Stimulated activated effector memory CD8-positive, alpha-beta T cell treated with anti-CD3 and anti-CD28 coated beads, Interleukin-12 subunit alpha, Interleukin-12 subunit beta, amount 100 ng/mL, for 72 hours (primary cell): Measurements from ENCODE around the gene DSG4.
A peak's percentile ranks its signal among the peaks of the same experiment; 100 is the strongest.

Source experiments
- ATAC-seq: fragments of 150-1000 bp; cut with Tn5 transposase; 2 replicates; pipeline ENCODE4 v1.10.0; 2021
- DNase-seq, 2 donors: peaks; one replicate each; pipeline ENCODE4 v3.0.0; 2021 to 2022; ENCODE audit warnings: low spot score in 2 of 2
- H3K27ac Mint-ChIP-seq: one replicate; pipeline ENCODE4 v1.8.0; 2022; ENCODE audit warnings: mild to moderate bottlenecking, mixed read lengths
- H3K36me3 Mint-ChIP-seq: one replicate; pipeline ENCODE4 v1.8.0; 2022; ENCODE audit warnings: mild to moderate bottlenecking, mixed read lengths
- H3K4me1 Mint-ChIP-seq: one replicate; pipeline ENCODE4 v1.8.0; 2022; ENCODE audit warnings: mixed read lengths
- H3K4me3 Mint-ChIP-seq: one replicate; pipeline ENCODE4 v1.8.0; 2022; ENCODE audit warnings: mild to moderate bottlenecking, mixed read lengths
- H3K9me3 Mint-ChIP-seq: one replicate; pipeline ENCODE4 v1.8.0; 2022; ENCODE audit warnings: mixed read lengths

Gene DSG4

GRCh38 chr18:31428211-31428610 lies 51.6 kb downstream of the DSG4 start:
- ATAC-seq: no peak
- no peak overlapping the region for H3K4me3 Mint-ChIP-seq
- no peaks in the 10 kb centered on the region for H3K36me3 Mint-ChIP-seq
- H3K27ac Mint-ChIP-seq: no peak overlapping the region
- no peaks in the 10 kb centered on the region for H3K4me1 Mint-ChIP-seq
- DNase-seq: no peak
- peaks cover 12% of the 10 kb centered on the region for H3K9me3 Mint-ChIP-seq

- no peak for ATAC-seq
- H3K4me3 Mint-ChIP-seq: no peak overlapping the region
Observed at GRCh38 chr18:31429623-31430022, 53.0 kb downstream of the DSG4 start.

GRCh38 chr18:31430072-31430471 lies 53.5 kb downstream of the DSG4 start:
- DNase-seq (no peak), ATAC-seq (no peak)
- Mint-ChIP-seq H3K4me3 (no peak overlapping the region), H3K27ac (no peak overlapping the region), H3K9me3 (peaks cover 6% of the 10 kb centered on the region), H3K4me1 (no peaks in the 10 kb centered on the region), H3K36me3 (no peaks in the 10 kb centered on the region)

More at GRCh38 chr18:31429623-31430022, 53.0 kb downstream of the DSG4 start:
- Mint-ChIP-seq H3K9me3 (peaks cover 6% of the 10 kb centered on the region), H3K4me1 (no peaks in the 10 kb centered on the region), H3K27ac (peak overlapping the region; percentile 24), H3K36me3 (no peaks in the 10 kb centered on the region)
- DNase-seq: no peak

- DNase-seq: no peak
Observed at GRCh38 chr18:31430554-31430953, 54.0 kb downstream of the DSG4 start.

GRCh38 chr18:31432316-31432715 lies 55.7 kb downstream of the DSG4 start:
- peaks cover 3% of the 10 kb centered on the region for H3K9me3 Mint-ChIP-seq
- ATAC-seq: no peak
- no peak overlapping the region for H3K4me3 Mint-ChIP-seq
- no peak overlapping the region for H3K27ac Mint-ChIP-seq
- no peaks in the 10 kb centered on the region for H3K36me3 Mint-ChIP-seq
- DNase-seq: no peak
- H3K4me1 Mint-ChIP-seq: no peaks in the 10 kb centered on the region

More at GRCh38 chr18:31430554-31430953, 54.0 kb downstream of the DSG4 start:
- peaks cover 6% of the 10 kb centered on the region for H3K9me3 Mint-ChIP-seq
- no peaks in the 10 kb centered on the region for H3K36me3 Mint-ChIP-seq
- ATAC-seq: no peak
- H3K27ac Mint-ChIP-seq: no peak overlapping the region
- H3K4me3 Mint-ChIP-seq: no peak overlapping the region
- no peaks in the 10 kb centered on the region for H3K4me1 Mint-ChIP-seq

GRCh38 chr18:31436825-31437224 lies 60.2 kb downstream of the DSG4 start:
- no peaks in the 10 kb centered on the region for H3K4me1 Mint-ChIP-seq

GRCh38 chr18:31438402-31438801 lies 61.8 kb downstream of the DSG4 start:
- no peaks in the 10 kb centered on the region for H3K36me3 Mint-ChIP-seq

More at GRCh38 chr18:31436825-31437224, 60.2 kb downstream of the DSG4 start:
- peaks cover 3% of the 10 kb centered on the region for H3K9me3 Mint-ChIP-seq
- no peak for ATAC-seq
- no peak overlapping the region for H3K4me3 Mint-ChIP-seq
- no peak for DNase-seq
- H3K36me3 Mint-ChIP-seq: no peaks in the 10 kb centered on the region
- no peak overlapping the region for H3K27ac Mint-ChIP-seq

GRCh38 chr18:31439807-31440325 lies 63.3 kb downstream of the DSG4 start:
- ATAC-seq (no peak), DNase-seq (no peak)
- Mint-ChIP-seq H3K27ac (no peak overlapping the region), H3K4me1 (no peaks in the 10 kb centered on the region), H3K36me3 (no peaks in the 10 kb centered on the region), H3K4me3 (no peak overlapping the region), H3K9me3 (peaks cover 7% of the 10 kb centered on the region)

More at GRCh38 chr18:31438402-31438801, 61.8 kb downstream of the DSG4 start:
- no peak overlapping the region for H3K27ac Mint-ChIP-seq
- peaks cover 7% of the 10 kb centered on the region for H3K9me3 Mint-ChIP-seq
- DNase-seq: no peak
- H3K4me1 Mint-ChIP-seq: no peaks in the 10 kb centered on the region
- no peak overlapping the region for H3K4me3 Mint-ChIP-seq
- ATAC-seq: no peak

- no peak for DNase-seq
- H3K27ac Mint-ChIP-seq: no peak overlapping the region
Observed at GRCh38 chr18:31440787-31441186, 64.2 kb downstream of the DSG4 start.

GRCh38 chr18:31441493-31441892 lies 64.9 kb downstream of the DSG4 start:
- no peak for ATAC-seq
- H3K36me3 Mint-ChIP-seq: no peaks in the 10 kb centered on the region
- DNase-seq: no peak
- no peak overlapping the region for H3K27ac Mint-ChIP-seq
- peaks cover 7% of the 10 kb centered on the region for H3K9me3 Mint-ChIP-seq
- no peaks in the 10 kb centered on the region for H3K4me1 Mint-ChIP-seq
- no peak overlapping the region for H3K4me3 Mint-ChIP-seq

More at GRCh38 chr18:31440787-31441186, 64.2 kb downstream of the DSG4 start:
- Mint-ChIP-seq H3K9me3 (peaks cover 7% of the 10 kb centered on the region), H3K4me1 (no peaks in the 10 kb centered on the region), H3K36me3 (no peaks in the 10 kb centered on the region), H3K4me3 (no peak overlapping the region)
- no peak for ATAC-seq

- ATAC-seq (no peak), DNase-seq (no peak)
- Mint-ChIP-seq H3K4me3 (no peak overlapping the region), H3K36me3 (no peaks in the 10 kb centered on the region), H3K4me1 (no peaks in the 10 kb centered on the region), H3K27ac (no peak overlapping the region), H3K9me3 (peaks cover 7% of the 10 kb centered on the region)
Observed at GRCh38 chr18:31444142-31444541, 67.6 kb downstream of the DSG4 start.

- H3K4me1 Mint-ChIP-seq: no peaks in the 10 kb centered on the region
- DNase-seq: no peak
- peaks cover 7% of the 10 kb centered on the region for H3K9me3 Mint-ChIP-seq
- H3K27ac Mint-ChIP-seq: no peak overlapping the region
- H3K36me3 Mint-ChIP-seq: no peaks in the 10 kb centered on the region
- ATAC-seq: no peak
- no peak overlapping the region for H3K4me3 Mint-ChIP-seq
Observed at GRCh38 chr18:31445908-31446307, 69.3 kb downstream of the DSG4 start.

GRCh38 chr18:31446854-31447253 lies 70.3 kb downstream of the DSG4 start:
- no peak for ATAC-seq
- peaks cover 6% of the 10 kb centered on the region for H3K9me3 Mint-ChIP-seq
- no peak overlapping the region for H3K27ac Mint-ChIP-seq
- H3K4me3 Mint-ChIP-seq: no peak overlapping the region
- no peaks in the 10 kb centered on the region for H3K4me1 Mint-ChIP-seq
- H3K36me3 Mint-ChIP-seq: no peaks in the 10 kb centered on the region
- no peak for DNase-seq

- DNase-seq (no peak), ATAC-seq (no peak)
- Mint-ChIP-seq H3K27ac (no peak within 1 kb of the TSS), H3K4me3 (no peak within 1 kb of the TSS), H3K36me3 (no peaks in the 10 kb centered on the region), H3K9me3 (peaks cover 2% of the 10 kb centered on the region), H3K4me1 (no peaks in the 10 kb centered on the region)
Observed at GRCh38 chr18:31447530-31448191, 71.1 kb downstream of the DSG4 start, which contains the start of gene DSG3. TSS of gene DSG3 (plus strand) at chr18:31447741. CDS start at chr18:31447878, 137 bp downstream.

GRCh38 chr18:31450409-31450808 lies 73.8 kb downstream of the DSG4 start:
- DNase-seq (no peak), ATAC-seq (no peak)
- Mint-ChIP-seq H3K27ac (no peak overlapping the region), H3K4me3 (no peak overlapping the region), H3K9me3 (peaks cover 2% of the 10 kb centered on the region), H3K36me3 (no peaks in the 10 kb centered on the region), H3K4me1 (no peaks in the 10 kb centered on the region)

- Mint-ChIP-seq H3K27ac (no peak overlapping the region), H3K9me3 (peaks cover 2% of the 10 kb centered on the region), H3K36me3 (no peaks in the 10 kb centered on the region), H3K4me3 (no peak overlapping the region), H3K4me1 (no peaks in the 10 kb centered on the region)
- DNase-seq: no peak
- no peak for ATAC-seq
Observed at GRCh38 chr18:31451625-31452024, 75.0 kb downstream of the DSG4 start.
